GM19238 (cell line): Measurements from ENCODE around the gene RNF157.

Experiments
- DNase-seq: peaks from one replicate; pipeline ENCODE4 v3.0.0; 2011; ENCODE audit warnings: low spot score; ENCODE audit not compliant: insufficient read length

RNF157 gene

DNA sequence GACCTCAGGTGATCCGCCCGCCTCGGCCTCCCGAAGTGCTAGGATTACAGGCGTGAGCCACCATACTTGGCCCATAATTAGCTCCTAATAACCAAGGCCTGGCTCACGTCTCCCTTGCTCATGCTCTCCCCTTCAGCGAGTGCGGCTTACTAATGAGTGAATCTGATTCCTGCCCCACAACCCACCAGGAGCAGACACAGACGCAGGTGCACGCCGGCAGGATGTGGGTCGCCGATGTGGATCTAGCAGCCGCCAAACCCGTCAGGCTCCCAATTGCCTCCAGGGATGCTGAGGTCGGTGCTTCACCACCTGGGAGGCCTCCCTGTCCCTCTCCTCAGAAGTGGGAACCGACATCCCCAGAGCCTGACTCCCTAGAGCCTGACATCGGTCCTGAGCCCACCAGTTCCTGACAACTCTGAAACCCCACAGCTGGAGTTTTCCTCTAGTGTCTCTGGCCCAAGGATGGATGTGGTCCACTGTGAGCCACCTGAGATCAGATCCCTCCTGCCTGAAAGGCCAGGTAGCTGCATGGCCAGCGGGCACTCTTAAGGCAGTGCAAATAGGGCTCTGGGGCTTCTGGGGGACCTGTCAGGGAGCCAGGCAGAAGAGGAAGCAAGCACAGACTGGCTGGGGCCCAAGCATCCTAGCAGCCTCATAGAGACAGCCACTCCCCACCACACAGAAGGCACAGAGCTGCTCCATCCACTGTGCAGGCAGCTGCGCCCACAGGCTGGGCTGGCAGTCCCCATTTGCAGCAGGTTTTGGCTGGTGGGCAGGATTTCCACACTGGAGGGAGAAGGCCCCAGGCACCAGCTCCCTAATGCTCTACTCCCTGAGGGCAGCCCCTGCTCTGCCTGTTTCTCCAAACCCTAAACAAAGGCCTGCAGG, 147.5 kb downstream of the RNF157 start:
- DNase-seq: peak; percentile 0
